ENCODE results near the gene GDPD1. TPM values are rescaled to one million over a fixed set of nuclear protein-coding genes. Genes with fewer than 3 reads are reported as not detected.

The GDPD1 gene
- total RNA-seq, 4 donors from 2014 or later = 9.3 to 14.5 (median 13.0) TPM; not detected in 1

GRCh38 chr17:59180626-59181025 lies 39.7 kb upstream of the GDPD1 start:
- Histone ChIP-seq H3K27me3 (no peaks in the 10 kb centered on the region), H3K9me3 (no peaks in the 10 kb centered on the region), H3K4me1 (no peaks in the 10 kb centered on the region), H3K4me3 (no peak overlapping the region), H3K36me3 (no peaks in the 10 kb centered on the region), H3K27ac (no peak overlapping the region)
- no peak for DNase-seq
- TF ChIP-seq POLR2A (IDR thresholded peaks at IDR 0.05) = no peak
- TF ChIP-seq CTCF (IDR thresholded peaks at IDR 0.05) = no peak

GRCh38 chr17:59181481-59181880 lies 38.8 kb upstream of the GDPD1 start:
- no peak for TF ChIP-seq POLR2A (IDR thresholded peaks at IDR 0.05)
- TF ChIP-seq CTCF (IDR thresholded peaks at IDR 0.05) = no peak
- H3K4me3 ChIP-seq = no peak overlapping the region
- no peaks in the 10 kb centered on the region for H3K27me3 ChIP-seq
- no peaks in the 10 kb centered on the region for H3K36me3 ChIP-seq
- H3K4me1 ChIP-seq = no peaks in the 10 kb centered on the region
- no peak for DNase-seq
- H3K9me3 ChIP-seq = no peaks in the 10 kb centered on the region
- no peak overlapping the region for H3K27ac ChIP-seq

- Histone ChIP-seq H3K4me3 (no peak overlapping the region), H3K36me3 (no peaks in the 10 kb centered on the region), H3K9me3 (no peaks in the 10 kb centered on the region), H3K4me1 (no peaks in the 10 kb centered on the region), H3K27me3 (no peaks in the 10 kb centered on the region), H3K27ac (no peak overlapping the region)
- TF ChIP-seq POLR2A (IDR thresholded peaks at IDR 0.05) (no peak), CTCF (IDR thresholded peaks at IDR 0.05) (no peak)
- DNase-seq = no peak
Measured at GRCh38 chr17:59185997-59186396, 34.3 kb upstream of the GDPD1 start.

GRCh38 chr17:59186850-59187249 lies 33.5 kb upstream of the GDPD1 start:
- DNase-seq = no peak
- no peaks in the 10 kb centered on the region for H3K9me3 ChIP-seq
- no peaks in the 10 kb centered on the region for H3K36me3 ChIP-seq
- no peak overlapping the region for H3K4me3 ChIP-seq
- H3K4me1 ChIP-seq = no peaks in the 10 kb centered on the region
- no peaks in the 10 kb centered on the region for H3K27me3 ChIP-seq
- H3K27ac ChIP-seq = no peak overlapping the region
- TF ChIP-seq POLR2A (IDR thresholded peaks at IDR 0.05) = no peak
- TF ChIP-seq CTCF (IDR thresholded peaks at IDR 0.05) = no peak

GRCh38 chr17:59190806-59191205 lies 29.5 kb upstream of the GDPD1 start:
- DNase-seq = no peak
- Histone ChIP-seq H3K27ac (no peak overlapping the region), H3K4me3 (no peak overlapping the region), H3K36me3 (no peaks in the 10 kb centered on the region), H3K27me3 (no peaks in the 10 kb centered on the region), H3K4me1 (no peaks in the 10 kb centered on the region), H3K9me3 (no peaks in the 10 kb centered on the region)
- TF ChIP-seq POLR2A (IDR thresholded peaks at IDR 0.05) (no peak), CTCF (IDR thresholded peaks at IDR 0.05) (no peak)

GRCh38 chr17:59193336-59193862 lies 26.9 kb upstream of the GDPD1 start:
- Histone ChIP-seq H3K27me3 (no peaks in the 10 kb centered on the region), H3K36me3 (no peaks in the 10 kb centered on the region), H3K9me3 (no peaks in the 10 kb centered on the region), H3K27ac (no peak overlapping the region), H3K4me3 (no peak overlapping the region), H3K4me1 (no peaks in the 10 kb centered on the region)
- DNase-seq = no peak
- no peak for TF ChIP-seq POLR2A (IDR thresholded peaks at IDR 0.05)

Measured in Peyer's patch (tissue), 4 donors.